HepG2 (cell line): ENCODE results near the gene NINL. TPM values are rescaled to one million over a fixed set of nuclear protein-coding genes. Genes with fewer than 3 reads are reported as not detected.

Source experiments
- ATAC-seq: fragments of 200-7000 bp; cut with Tn5 transposase; 3 replicates; pipeline ENCODE4 v1.9.1; 2020; ENCODE audit warnings: mild to moderate bottlenecking, moderate library complexity
- BruUV-seq: library from RNA; stranded (reverse); fragments of 400-500 nt; replicated peaks from 2 replicates; lab custom pipeline; 2021; lab: Mats Ljungman, UMichigan
- CTCF ChIA-PET: fragments of 300-600 bp; formaldehyde crosslinking; extraction: SDS; loops from one replicate; lab custom pipeline; 2021; ENCODE audit warnings: low total read pairs, inconsistent platforms, low intra/inter-chr PET ratio; lab: Yijun Ruan, JAX
- POLR2A ChIA-PET: fragments of 350-600 bp; sonication (Branson Sonifier 250); formaldehyde crosslinking; loops from one replicate; lab custom pipeline; 2020; ENCODE audit warnings: antibody characterized with exemption, inconsistent platforms; lab: Yijun Ruan, JAX
- DNase-seq: peaks from one replicate; pipeline ENCODE4 v3.0.0-alpha.2; 2015; ENCODE audit warnings: low spot score
- FAIRE-seq: peaks from 3 replicates; lab custom pipeline; 2011; peaks lifted over from hg19 to GRCh38; lab: Jason Lieb, UNC
- H2AFZ ChIP-seq: one replicate; pipeline ENCODE4 v1.6.1; 2011; ENCODE audit warnings: low read length, inconsistent platforms
- H3K27ac ChIP-seq: fragments of 300-600 bp; 3 replicates; pipeline ENCODE4 v1.8.0; 2011; ENCODE audit warnings: mixed run types, mild to moderate bottlenecking, mixed read lengths, low read length, inconsistent platforms; ENCODE audit not compliant: insufficient read depth; ENCODE audit errors: extremely low read length
- H3K27me3 ChIP-seq, 2 experiments: fragments of 200-600 bp in 1 of 2; 2 replicates in 1 of 2; 3 replicates in 1 of 2; pipeline versions ENCODE4 v1.6.0 to v1.8.0; 2011; ENCODE audit warnings: low read length in 2 of 2, mild to moderate bottlenecking in 2 of 2, moderate library complexity in 2 of 2, inconsistent platforms in 1 of 2; ENCODE audit not compliant: insufficient read depth in 2 of 2, control insufficient read depth in 1 of 2
- H3K36me3 ChIP-seq, 2 experiments: fragments of 200-600 bp in 1 of 2; replicated peaks in 1 of 2; 2 replicates in 1 of 2; 3 replicates in 1 of 2; pipeline versions ENCODE4 v1.5.1 to v1.8.0; 2011; ENCODE audit warnings: low read length in 2 of 2, inconsistent platforms in 1 of 2; ENCODE audit not compliant: insufficient read depth in 2 of 2, control insufficient read depth in 1 of 2
- H3K4me1 ChIP-seq: 2 replicates; pipeline ENCODE4 v1.5.1; 2012; ENCODE audit warnings: low read length, inconsistent platforms; ENCODE audit not compliant: insufficient read depth
- H3K4me2 ChIP-seq: 2 replicates; pipeline ENCODE4 v1.6.0; 2011; ENCODE audit warnings: low read depth, low read length, inconsistent platforms
- H3K4me3 ChIP-seq, 3 experiments: fragments of 200-600 bp in 1 of 3; sonication (generic), shearing (Covaris generic) in 1 of 3; replicated peaks in 1 of 3; 2 replicates each; pipeline ENCODE4 v1.5.1; 2011 to 2016; ENCODE audit warnings: low read length in 3 of 3, inconsistent platforms in 2 of 3, low read depth in 2 of 3, mild to moderate bottlenecking in 2 of 3, control low read depth in 1 of 3, mixed read lengths in 1 of 3; ENCODE audit not compliant: insufficient read depth in 1 of 3
- H3K79me2 ChIP-seq: one replicate; pipeline ENCODE4 v1.6.1; 2011; ENCODE audit warnings: low read length, inconsistent platforms; ENCODE audit not compliant: insufficient read depth
- H3K9ac ChIP-seq: 2 replicates; pipeline ENCODE4 v1.6.0; 2011; ENCODE audit warnings: mild to moderate bottlenecking, low read depth, low read length, inconsistent platforms; ENCODE audit not compliant: insufficient read depth
- H3K9me3 ChIP-seq: 2 replicates; pipeline ENCODE4 v1.5.1; 2012; ENCODE audit warnings: mild to moderate bottlenecking, low read length
- H4K20me1 ChIP-seq: 2 replicates; pipeline ENCODE4 v1.6.0; 2011; ENCODE audit warnings: inconsistent platforms, mild to moderate bottlenecking, low read length, moderate library complexity; ENCODE audit not compliant: insufficient read depth
- HNF4G ChIP-seq, 2 experiments: sonication (generic) in 1 of 2; formaldehyde crosslinking in 1 of 2; IDR thresholded peaks; 2 replicates each; pipeline versions ENCODE4 v1.4.0 to v1.6.1; 2011 to 2020; ENCODE audit warnings: borderline replicate concordance in 2 of 2, low read depth in 2 of 2, mild to moderate bottlenecking in 2 of 2, low read length in 1 of 2, missing genetic modification reagents in 1 of 2, moderate library complexity in 1 of 2
- MED13 ChIP-seq: sonication (generic); formaldehyde crosslinking; IDR thresholded peaks from 2 replicates; pipeline ENCODE4 v1.5.0; 2020; ENCODE audit warnings: missing genetic modification reagents
- NFIB ChIP-seq: sonication (generic); formaldehyde crosslinking; IDR thresholded peaks from 2 replicates; pipeline ENCODE4 v1.9.0; 2021; ENCODE audit warnings: missing genetic modification reagents, mild to moderate bottlenecking, borderline replicate concordance
- SALL1 ChIP-seq: sonication (generic); formaldehyde crosslinking; IDR thresholded peaks from 2 replicates; pipeline ENCODE4 v1.8.0; 2022; ENCODE audit warnings: mild to moderate bottlenecking, missing genetic modification reagents
- SRF ChIP-seq: IDR thresholded peaks from 2 replicates; pipeline ENCODE4 v1.6.1; 2011; ENCODE audit warnings: mild to moderate bottlenecking, low read depth, low read length, moderate library complexity
- YEATS2 ChIP-seq: sonication (generic); formaldehyde crosslinking; IDR thresholded peaks from 2 replicates; pipeline ENCODE4 v1.4.0; 2020; ENCODE audit warnings: missing genetic modification reagents, borderline replicate concordance
- ZNF580 ChIP-seq: IDR thresholded peaks from 2 replicates; pipeline ENCODE4 v1.6.1; 2016; ENCODE audit warnings: low read depth, borderline replicate concordance
- WGBS: methylation state at CpG from one replicate; pipeline ENCODE4 v1.1.6; 2017; ENCODE audit warnings: low lambda C conversion rate; 5-methylcytosine and 5-hydroxymethylcytosine counted together
- in situ Hi-C: cut with HindIII; loops from 2 replicates; pipeline ENCODE4 v1.10.0; 2017; ENCODE audit warnings: low pct_unique_long_range_greater_than_20kb; ENCODE audit not compliant: extremely low pct_ligation_motif_present
- intact Hi-C: fragments of 100-400 bp; cut with micrococcal nuclease; formaldehyde crosslinking; loops from one replicate; pipeline ENCODE4 v1.10.0; 2022; ENCODE audit not compliant: unreplicated experiment
- polyA plus RNA-seq, 8 experiments: library from polyadenylated mRNA; depleted of rRNA in 3 of 8; stranded (reverse) in 7 of 8; unstranded in 1 of 8; fragments of >200 nt; fragmentation: Illumina TruSeq in 4 of 8; extraction: Trizol in 4 of 8; gene quantifications; 2 replicates each; pipeline versions ENCODE4 v1.2.1 to v1.2.3, GENCODE V29; 2011 to 2016; ENCODE audit warnings: low read depth in 4 of 8, missing spikeins in 1 of 8, mixed read lengths in 1 of 8; ENCODE audit not compliant: insufficient read depth in 1 of 8
- total RNA-seq, 5 experiments: library from RNA; depleted of rRNA; stranded (reverse); fragments of >200 nt; fragmentation: Illumina TruSeq; extraction: Trizol; gene quantifications; 2 replicates each; pipeline ENCODE4 v1.2.3, GENCODE V29; 2016; ENCODE audit warnings: low read depth in 1 of 5

NINL gene
- total and polyA plus RNA-seq, 2 of the 13 experiments (the other 11 are each of a cell fraction or from before 2014, with no cell fraction given): 32.3 to 34.3 TPM

- 0 out of 2 replicates have a peak, but pooled peaks have one; percentile 21 for TF ChIP-seq SALL1 (CRISPR knock-in tag)
- peak; percentile 39; the same call in 1 of the 2 replicates for TF ChIP-seq YEATS2
- no peak for TF ChIP-seq MED13 (CRISPR knock-in tag)
Measured at GRCh38 chr20:25574411-25574810, 10.9 kb downstream of the NINL start (continued).

GRCh38 chr20:25573288-25574251 is 11.8 kb downstream of the NINL start:
- WGBS: 98% methylated on average over 6 of the region's 6 CpGs
- Histone ChIP-seq H3K27me3 (no peaks in the 10 kb centered on the region), H3K9ac (no peak overlapping the region), H3K4me3 (no peak overlapping the region), H3K27ac (no peak overlapping the region), H4K20me1 (peaks cover 26% of the 10 kb centered on the region), H2AFZ (no peak overlapping the region), H3K9me3 (no peaks in the 10 kb centered on the region)
- no peak for ATAC-seq
- intact Hi-C loops: loop anchor here (2.0 kb wide), 1 partner anchor 65 kb away; no protein-coding TSS in a partner anchor
- no peak for DNase-seq
- CTCF ChIA-PET: interaction anchor here (1.1 to 1.2 kb wide), 2 partner anchors 104 to 279 kb away, joined by 3 read pairs; no protein-coding TSS in a partner anchor
- TF ChIP-seq HNF4G (IDR thresholded peaks at IDR 0.05; ENCODE audit: borderline replicate concordance, low read depth, low read length): no peak
- no peak for TF ChIP-seq HNF4G (CRISPR knock-in tag; IDR thresholded peaks at IDR 0.05; ENCODE audit: borderline replicate concordance, low read depth)
- TF ChIP-seq ZNF580: no peak
- no peak for TF ChIP-seq SRF
- TF ChIP-seq NFIB (CRISPR knock-in tag): 0 out of 2 replicates have a peak, but pooled peaks have one; percentile 24
- TF ChIP-seq, all 625 proteins: peak for 1
- in situ Hi-C loops: no loop called here
- POLR2A ChIA-PET: interaction anchor here (1.3 to 2.9 kb wide), 2 partner anchors 11 to 66 kb away, joined by 5 to 24 read pairs; partner anchors contain the start of gene NINL
- Histone ChIP-seq H3K4me2 (no peak overlapping the region), H3K79me2 (peaks cover 88% of the 10 kb centered on the region), H3K36me3 (peaks cover 10 to 23% of the 10 kb centered on the region in 2 experiments; a peak in 4 of 5 replicates), H3K4me1 (peaks cover 57% of the 10 kb centered on the region)
- TSS peak; percentile 2 for BruUV-seq
- FAIRE-seq: no peak
